Neural cell (in vitro differentiated cells): ENCODE measurements around the gene POLE2. TPM values are rescaled to one million over a fixed set of nuclear protein-coding genes. Genes with fewer than 3 reads are reported as not detected.

Experiments
- H2AFZ ChIP-seq: fragments of 200-600, 300-800 bp; sonication (generic), shearing (Covaris generic); 2 replicates; pipeline ENCODE4 v1.6.0; 2014; ENCODE audit warnings: low read depth, mild to moderate bottlenecking, antibody characterized with exemption, low read length, moderate library complexity
- H3F3A ChIP-seq: fragments of 200-600 bp; shearing (Covaris generic); 2 replicates; pipeline ENCODE4 v1.6.1; 2016; ENCODE audit warnings: mild to moderate bottlenecking, moderate library complexity, mixed read lengths, antibody characterized with exemption, low read length; ENCODE audit not compliant: insufficient read depth, poor library complexity, severe bottlenecking
- H3K27ac ChIP-seq: fragments of 200-600, 300-800 bp; sonication (generic), shearing (Covaris generic); 2 replicates; pipeline ENCODE4 v1.5.1; 2014; ENCODE audit warnings: mild to moderate bottlenecking, low read length, moderate library complexity
- H3K27me3 ChIP-seq: fragments of 300-800, 200-600 bp; sonication (generic), shearing (Covaris generic); 2 replicates; pipeline ENCODE4 v1.6.0; 2014; ENCODE audit warnings: mild to moderate bottlenecking, low read depth, low read length, moderate library complexity; ENCODE audit not compliant: insufficient read depth
- H3K36me3 ChIP-seq: fragments of 300-800, 200-600 bp; sonication (generic), shearing (Covaris generic); 2 replicates; pipeline ENCODE4 v1.5.1; 2014; ENCODE audit warnings: mild to moderate bottlenecking, antibody characterized with exemption, low read length, moderate library complexity; ENCODE audit not compliant: insufficient read depth
- H3K4me2 ChIP-seq: fragments of 300-800, 200-600 bp; sonication (generic), shearing (Covaris generic); 2 replicates; pipeline ENCODE4 v1.6.0; 2014; ENCODE audit warnings: mild to moderate bottlenecking, low read length
- H3K4me3 ChIP-seq: fragments of 300-800, 200-600 bp; sonication (generic), shearing (Covaris generic); 2 replicates; pipeline ENCODE4 v1.5.1; 2014; ENCODE audit warnings: mild to moderate bottlenecking, low read length, moderate library complexity
- H3K79me2 ChIP-seq: fragments of 200-600 bp; shearing (Covaris generic); replicated peaks from 2 replicates; pipeline ENCODE4 v1.6.0; 2014; ENCODE audit warnings: mild to moderate bottlenecking, low read length, moderate library complexity; ENCODE audit not compliant: insufficient read depth
- H3K9ac ChIP-seq: fragments of 300-800, 200-600 bp; sonication (generic), shearing (Covaris generic); 2 replicates; pipeline ENCODE4 v1.6.1; 2016; ENCODE audit warnings: mild to moderate bottlenecking, low read length, mixed read lengths
- H3K9me2 ChIP-seq: fragments of 200-600 bp; shearing (Covaris generic); 2 replicates; pipeline ENCODE4 v1.6.1; 2016; ENCODE audit warnings: mild to moderate bottlenecking, low read length, mixed read lengths; ENCODE audit not compliant: insufficient read depth
- H3K9me3 ChIP-seq: fragments of 200-600, 300-800 bp; sonication (generic), shearing (Covaris generic); 2 replicates; pipeline ENCODE4 v1.6.1; 2016; ENCODE audit warnings: mild to moderate bottlenecking, mixed run types, low read length, moderate library complexity, mixed read lengths
- H4K20me1 ChIP-seq: fragments of 200-600 bp; shearing (Covaris generic); 2 replicates; pipeline ENCODE4 v1.6.1; 2016; ENCODE audit warnings: mild to moderate bottlenecking, mixed run types; ENCODE audit not compliant: insufficient read depth
- EP300 ChIP-seq: fragments of 450-650 bp; conservative IDR thresholded peaks from 2 replicates; pipeline ENCODE4 v1.6.1; 2014; ENCODE audit warnings: antibody characterized with exemption, mild to moderate bottlenecking, moderate library complexity; ENCODE audit not compliant: poor library complexity, severe bottlenecking
- EZH2 ChIP-seq: fragments of 200-600, 300-800 bp; shearing (Covaris generic), sonication (generic); IDR thresholded peaks from 2 replicates; pipeline ENCODE4 v1.6.1; 2014; ENCODE audit warnings: antibody characterized with exemption, low read length, borderline replicate concordance, mild to moderate bottlenecking; ENCODE audit not compliant: insufficient read depth, poor library complexity, severe bottlenecking
- MXI1 ChIP-seq: fragments of 450-650 bp; conservative IDR thresholded peaks from 2 replicates; pipeline ENCODE4 v1.6.1; 2014; ENCODE audit warnings: antibody characterized with exemption, mild to moderate bottlenecking; ENCODE audit not compliant: poor library complexity, severe bottlenecking
- POLR2AphosphoS5 ChIP-seq: IDR thresholded peaks from 2 replicates; pipeline ENCODE4 v1.6.1; 2012
- RAD21 ChIP-seq: fragments of 450-650 bp; conservative IDR thresholded peaks from 2 replicates; pipeline ENCODE4 v1.6.1; 2014; ENCODE audit warnings: antibody characterized with exemption, mild to moderate bottlenecking, moderate library complexity
- SMC3 ChIP-seq: fragments of 450-650 bp; conservative IDR thresholded peaks from 2 replicates; pipeline ENCODE4 v1.6.1; 2014; ENCODE audit warnings: antibody characterized with exemption, mild to moderate bottlenecking, moderate library complexity; ENCODE audit not compliant: poor library complexity
- TAF1 ChIP-seq: IDR thresholded peaks from 2 replicates; pipeline ENCODE4 v1.6.1; 2012; ENCODE audit warnings: low read depth
- polyA plus RNA-seq: library from polyadenylated mRNA; depleted of rRNA; stranded (reverse); fragments of >200 nt; gene quantifications from 2 replicates; pipeline ENCODE4 v1.2.3, GENCODE V29; 2014
- TF ChIP-seq, protein P1 (sequence below): IDR thresholded peaks from 2 replicates; pipeline ENCODE4 v1.6.1; 2012; ENCODE audit warnings: borderline replicate concordance
- TF ChIP-seq, protein P2 (sequence below): fragments of 450-650 bp; IDR thresholded peaks from 2 replicates; pipeline ENCODE4 v1.5.1; 2014; ENCODE audit warnings: antibody characterized with exemption, mild to moderate bottlenecking, moderate library complexity; ENCODE audit not compliant: poor library complexity, severe bottlenecking

POLE2 gene
- polyA plus RNA-seq, 1 donor from 2014 or later: 7.9 TPM

- Histone ChIP-seq H3K4me3 (no peak overlapping the region), H3K9me3 (no peaks in the 10 kb centered on the region), H3K9ac (no peak overlapping the region), H3K4me2 (no peak overlapping the region), H3K9me2 (no peaks in the 10 kb centered on the region), H3K27ac (no peak overlapping the region), H4K20me1 (no peaks in the 10 kb centered on the region), H3K27me3 (no peaks in the 10 kb centered on the region), H3F3A (no peaks in the 10 kb centered on the region), H3K36me3 (no peaks in the 10 kb centered on the region), H3K79me2 (peaks cover 21% of the 10 kb centered on the region), H2AFZ (no peak overlapping the region)
- no peak for TF ChIP-seq SMC3
- TF ChIP-seq, protein P1, sequence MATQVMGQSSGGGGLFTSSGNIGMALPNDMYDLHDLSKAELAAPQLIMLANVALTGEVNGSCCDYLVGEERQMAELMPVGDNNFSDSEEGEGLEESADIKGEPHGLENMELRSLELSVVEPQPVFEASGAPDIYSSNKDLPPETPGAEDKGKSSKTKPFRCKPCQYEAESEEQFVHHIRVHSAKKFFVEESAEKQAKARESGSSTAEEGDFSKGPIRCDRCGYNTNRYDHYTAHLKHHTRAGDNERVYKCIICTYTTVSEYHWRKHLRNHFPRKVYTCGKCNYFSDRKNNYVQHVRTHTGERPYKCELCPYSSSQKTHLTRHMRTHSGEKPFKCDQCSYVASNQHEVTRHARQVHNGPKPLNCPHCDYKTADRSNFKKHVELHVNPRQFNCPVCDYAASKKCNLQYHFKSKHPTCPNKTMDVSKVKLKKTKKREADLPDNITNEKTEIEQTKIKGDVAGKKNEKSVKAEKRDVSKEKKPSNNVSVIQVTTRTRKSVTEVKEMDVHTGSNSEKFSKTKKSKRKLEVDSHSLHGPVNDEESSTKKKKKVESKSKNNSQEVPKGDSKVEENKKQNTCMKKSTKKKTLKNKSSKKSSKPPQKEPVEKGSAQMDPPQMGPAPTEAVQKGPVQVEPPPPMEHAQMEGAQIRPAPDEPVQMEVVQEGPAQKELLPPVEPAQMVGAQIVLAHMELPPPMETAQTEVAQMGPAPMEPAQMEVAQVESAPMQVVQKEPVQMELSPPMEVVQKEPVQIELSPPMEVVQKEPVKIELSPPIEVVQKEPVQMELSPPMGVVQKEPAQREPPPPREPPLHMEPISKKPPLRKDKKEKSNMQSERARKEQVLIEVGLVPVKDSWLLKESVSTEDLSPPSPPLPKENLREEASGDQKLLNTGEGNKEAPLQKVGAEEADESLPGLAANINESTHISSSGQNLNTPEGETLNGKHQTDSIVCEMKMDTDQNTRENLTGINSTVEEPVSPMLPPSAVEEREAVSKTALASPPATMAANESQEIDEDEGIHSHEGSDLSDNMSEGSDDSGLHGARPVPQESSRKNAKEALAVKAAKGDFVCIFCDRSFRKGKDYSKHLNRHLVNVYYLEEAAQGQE: no peak
- no peak for TF ChIP-seq POLR2AphosphoS5
- no peak for TF ChIP-seq TAF1
- TF ChIP-seq MXI1: no peak
- no peak for TF ChIP-seq EP300
- no peak for TF ChIP-seq EZH2
- TF ChIP-seq RAD21: no peak
- TF ChIP-seq, protein P2, sequence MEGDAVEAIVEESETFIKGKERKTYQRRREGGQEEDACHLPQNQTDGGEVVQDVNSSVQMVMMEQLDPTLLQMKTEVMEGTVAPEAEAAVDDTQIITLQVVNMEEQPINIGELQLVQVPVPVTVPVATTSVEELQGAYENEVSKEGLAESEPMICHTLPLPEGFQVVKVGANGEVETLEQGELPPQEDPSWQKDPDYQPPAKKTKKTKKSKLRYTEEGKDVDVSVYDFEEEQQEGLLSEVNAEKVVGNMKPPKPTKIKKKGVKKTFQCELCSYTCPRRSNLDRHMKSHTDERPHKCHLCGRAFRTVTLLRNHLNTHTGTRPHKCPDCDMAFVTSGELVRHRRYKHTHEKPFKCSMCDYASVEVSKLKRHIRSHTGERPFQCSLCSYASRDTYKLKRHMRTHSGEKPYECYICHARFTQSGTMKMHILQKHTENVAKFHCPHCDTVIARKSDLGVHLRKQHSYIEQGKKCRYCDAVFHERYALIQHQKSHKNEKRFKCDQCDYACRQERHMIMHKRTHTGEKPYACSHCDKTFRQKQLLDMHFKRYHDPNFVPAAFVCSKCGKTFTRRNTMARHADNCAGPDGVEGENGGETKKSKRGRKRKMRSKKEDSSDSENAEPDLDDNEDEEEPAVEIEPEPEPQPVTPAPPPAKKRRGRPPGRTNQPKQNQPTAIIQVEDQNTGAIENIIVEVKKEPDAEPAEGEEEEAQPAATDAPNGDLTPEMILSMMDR: no peak
Measured at GRCh38 chr14:49640540-49641417, 47.2 kb downstream of the POLE2 start.

DNA sequence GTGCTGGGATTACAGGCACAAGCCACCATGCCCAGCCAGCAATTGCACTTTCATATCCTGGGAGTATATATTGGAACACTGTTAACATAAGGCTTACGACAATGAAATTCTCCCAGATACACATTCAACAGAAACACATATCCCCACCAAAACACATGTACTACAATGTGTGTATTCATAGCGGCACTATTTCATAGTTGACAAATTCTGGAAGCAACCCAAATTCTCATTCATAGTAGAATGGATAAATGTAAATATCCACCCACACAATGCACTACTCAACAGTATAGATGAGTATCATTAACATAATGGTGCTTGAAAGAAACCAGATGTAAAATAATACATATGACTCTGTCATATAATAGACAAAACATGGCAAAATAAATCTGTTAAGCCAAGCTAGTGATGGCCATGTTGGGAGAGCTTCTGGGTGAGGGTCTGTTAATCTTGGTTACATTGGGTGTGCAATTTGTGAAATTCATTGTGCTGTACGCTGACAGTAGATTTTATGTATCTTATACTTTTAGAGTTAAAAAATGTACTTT lies 50.4 kb downstream of the POLE2 start:
- Histone ChIP-seq H3K79me2 (peaks cover 21% of the 10 kb centered on the region), H2AFZ (no peak overlapping the region), H3K4me2 (no peak overlapping the region), H3K27me3 (no peaks in the 10 kb centered on the region), H3K9me2 (no peaks in the 10 kb centered on the region), H3K9me3 (no peaks in the 10 kb centered on the region), H3K36me3 (no peaks in the 10 kb centered on the region), H3K27ac (no peak overlapping the region), H3K4me3 (no peak overlapping the region), H4K20me1 (no peaks in the 10 kb centered on the region), H3K9ac (no peak overlapping the region), H3F3A (no peaks in the 10 kb centered on the region)
- TF ChIP-seq TAF1 (no peak), MXI1 (no peak), EZH2 (no peak), EP300 (no peak), POLR2AphosphoS5 (no peak), SMC3 (no peak), RAD21 (no peak)
- TF ChIP-seq, protein P1: no peak
- TF ChIP-seq, protein P2: no peak
